GM12878 (cell line): ENCODE measurements around the gene SEC14L6. TPM values are rescaled to one million over a fixed set of nuclear protein-coding genes. Genes with fewer than 3 reads are reported as not detected.

Experiments
- ATAC-seq: fragments of 200-7000 bp; cut with Tn5 transposase; 3 replicates; pipeline ENCODE4 v1.9.1; 2020; ENCODE audit warnings: mild to moderate bottlenecking, moderate library complexity
- BruUV-seq: library from RNA; stranded (reverse); fragments of 400-500 nt; replicated peaks from 2 replicates; lab custom pipeline; 2021; lab: Mats Ljungman, UMichigan
- CTCF ChIA-PET: fragments of 300-600 bp; sonication (Branson Sonifier 250); formaldehyde crosslinking; extraction: SDS; loops from one replicate; lab custom pipeline; 2021; ENCODE audit warnings: inconsistent platforms; lab: Yijun Ruan, JAX
- POLR2A ChIA-PET: fragments of 350-600 bp; formaldehyde crosslinking; extraction: SDS; loops from one replicate; lab custom pipeline; 2021; ENCODE audit warnings: inconsistent platforms; lab: Charles Lee
- RAD21 ChIA-PET: fragments of 300-600 bp; sonication (Branson Sonifier 250); formaldehyde crosslinking; loops from one replicate; lab custom pipeline; 2023; ENCODE audit warnings: antibody characterized with exemption; ENCODE audit not compliant: unreplicated experiment; lab: Charles Lee
- SMC1A ChIA-PET: fragments of 300-600 bp; sonication (Branson Sonifier 250); formaldehyde crosslinking; loops from one replicate; lab custom pipeline; 2023; ENCODE audit not compliant: unreplicated experiment, uncharacterized antibody; lab: Charles Lee
- DNase-seq: peaks from one replicate; pipeline ENCODE4 v3.0.0-alpha.2; 2011; ENCODE audit warnings: low read depth, low spot score
- FAIRE-seq: peaks from 3 replicates; lab custom pipeline; 2011; peaks lifted over from hg19 to GRCh38; lab: Jason Lieb, UNC
- H2AFZ ChIP-seq: 2 replicates; pipeline ENCODE4 v1.6.0; 2011; ENCODE audit warnings: low read depth, low read length, control low read depth; ENCODE audit not compliant: control insufficient read depth
- H3K27ac ChIP-seq: 2 replicates; pipeline ENCODE4 v1.5.1; 2011; ENCODE audit warnings: control low read depth; ENCODE audit not compliant: control insufficient read depth, insufficient read depth
- H3K27me3 ChIP-seq, 2 experiments: replicated peaks in 1 of 2; 2 replicates each; pipeline versions ENCODE4 v1.6.0 to v1.6.1; 2011; ENCODE audit warnings: low read length in 1 of 2; ENCODE audit not compliant: control insufficient read depth in 2 of 2, insufficient read depth in 2 of 2
- H3K36me3 ChIP-seq, 2 experiments: 2 replicates each; pipeline ENCODE4 v1.5.1; 2011; ENCODE audit warnings: low read length in 1 of 2; ENCODE audit not compliant: control insufficient read depth in 2 of 2, insufficient read depth in 2 of 2
- H3K4me1 ChIP-seq: 2 replicates; pipeline ENCODE4 v1.6.1; 2011; ENCODE audit warnings: mild to moderate bottlenecking, low read length, moderate library complexity, mixed read lengths; ENCODE audit not compliant: control insufficient read depth, insufficient read depth
- H3K4me2 ChIP-seq: 2 replicates; pipeline ENCODE4 v1.6.0; 2011; ENCODE audit warnings: control low read depth; ENCODE audit not compliant: control insufficient read depth, insufficient read depth
- H3K4me3 ChIP-seq: fragments of 200-600 bp; sonication (generic); 2 replicates; pipeline ENCODE4 v1.5.1; 2016
- H3K79me2 ChIP-seq: 2 replicates; pipeline ENCODE4 v1.6.0; 2011; ENCODE audit warnings: low read length; ENCODE audit not compliant: control insufficient read depth, insufficient read depth
- H3K9ac ChIP-seq: 2 replicates; pipeline ENCODE4 v1.8.0; 2011; ENCODE audit warnings: low read length, control low read depth, mixed read lengths; ENCODE audit not compliant: control insufficient read depth, insufficient read depth
- H3K9me3 ChIP-seq: replicated peaks from 3 replicates; pipeline ENCODE4 v1.5.1; 2011; ENCODE audit warnings: mild to moderate bottlenecking, low read length; ENCODE audit not compliant: control insufficient read depth, insufficient read depth
- H4K20me1 ChIP-seq: 2 replicates; pipeline ENCODE4 v1.6.0; 2011; ENCODE audit not compliant: control insufficient read depth, insufficient read depth
- NFYB ChIP-seq: IDR thresholded peaks from 2 replicates; pipeline ENCODE4 v1.6.1; 2011; ENCODE audit warnings: low read depth, mild to moderate bottlenecking, low read length, improper control_type of control experiment, moderate library complexity; ENCODE audit not compliant: insufficient read depth
- POLR2AphosphoS5 ChIP-seq: IDR thresholded peaks from 2 replicates; pipeline ENCODE4 v1.6.1; 2011; ENCODE audit warnings: mild to moderate bottlenecking, low read length, inconsistent platforms
- SREBF1 ChIP-seq: IDR thresholded peaks from 2 replicates; pipeline ENCODE4 v1.6.1; 2012; ENCODE audit warnings: mild to moderate bottlenecking, low read length
- TCF3 ChIP-seq: IDR thresholded peaks from 2 replicates; pipeline ENCODE4 v1.6.1; 2012; ENCODE audit warnings: low read depth, mild to moderate bottlenecking, low read length, borderline replicate concordance; ENCODE audit not compliant: insufficient read depth
- USF2 ChIP-seq: IDR thresholded peaks from 2 replicates; pipeline ENCODE4 v1.6.1; 2011; ENCODE audit warnings: low read depth, low read length, improper control_type of control experiment, borderline replicate concordance
- WGBS: methylation state at CpG from one replicate; pipeline ENCODE4 v1.1.6; 2016; ENCODE audit warnings: low lambda C conversion rate; ENCODE audit not compliant: insufficient replicate concordance, insufficient coverage; ENCODE audit errors: missing lambda C conversion rate; 5-methylcytosine and 5-hydroxymethylcytosine counted together
- in situ Hi-C: fragments of 300-500 bp; cut with MboI; formaldehyde crosslinking; loops from 9 replicates; pipeline ENCODE4 v1.14.3; 2018; ENCODE audit warnings: mixed read lengths
- intact Hi-C: fragments of 100-400 bp; cut with micrococcal nuclease; formaldehyde crosslinking; loops from one replicate; pipeline ENCODE4 v1.14.2; 2022; ENCODE audit not compliant: unreplicated experiment
- polyA plus RNA-seq, 11 experiments: library from polyadenylated mRNA; depleted of rRNA in 4 of 11; unstranded in 6 of 11; stranded (reverse) in 5 of 11; fragments of >200 nt; fragmentation: Nextera tagmentation in 4 of 11; fragmentation: Illumina TruSeq in 1 of 11; extraction: Ambion mirVana in 4 of 11; extraction: Trizol in 1 of 11; gene quantifications; 1 replicate in 1 of 11; 2 replicates in 10 of 11; pipeline versions ENCODE4 v1.2.1 to v1.2.3, GENCODE V29; 2011 to 2016; ENCODE audit warnings: inconsistent platforms in 2 of 11, missing spikeins in 2 of 11, low read depth in 1 of 11
- total RNA-seq, 4 experiments: library from RNA; depleted of rRNA in 3 of 4; stranded (reverse); fragments of >200 nt in 3 of 4; fragmentation: Illumina TruSeq in 1 of 4; extraction: Trizol in 1 of 4; gene quantifications; 2 replicates each; pipeline versions ENCODE4 v1.2.1 to v1.2.3, GENCODE V29; 2013 to 2021

SEC14L6 gene
- total and polyA plus RNA-seq, 10 of the 15 experiments (the other 5 are each of a cell fraction or from before 2014, with no cell fraction given): not detected

GRCh38 chr22:30511911-30512310, 34.6 kb downstream of the SEC14L6 start:
- Histone ChIP-seq H3K4me2 (no peak overlapping the region), H3K36me3 (no peaks in the 10 kb centered on the region), H3K4me1 (no peaks in the 10 kb centered on the region), H3K9me3 (no peaks in the 10 kb centered on the region), H3K27ac (no peak overlapping the region), H2AFZ (no peak overlapping the region), H3K79me2 (no peaks in the 10 kb centered on the region), H4K20me1 (no peaks in the 10 kb centered on the region), H3K4me3 (no peak overlapping the region), H3K9ac (no peak overlapping the region), H3K27me3 (peaks cover 0 to 2% of the 10 kb centered on the region in 2 experiments; a peak in 1 of 4 replicates)
- FAIRE-seq: no peak
- SMC1A ChIA-PET: interaction anchor here (0.7 kb wide), 1 partner anchor 853 kb away, joined by 3 read pairs; no protein-coding TSS in a partner anchor
- 77% methylated on average over 7 of the region's 7 CpGs for WGBS
- no TSS peak for BruUV-seq
- no peak for ATAC-seq
- POLR2A ChIA-PET: no interaction called here
- in situ Hi-C loops: no loop called here
- no peak for DNase-seq
- CTCF ChIA-PET: no interaction called here
- RAD21 ChIA-PET: no interaction called here
- intact Hi-C loops: no loop called here
- peak; percentile 84 for TF ChIP-seq NFYB
- TF ChIP-seq SREBF1: no peak

GRCh38 chr22:30511109-30511508, 35.4 kb downstream of the SEC14L6 start:
- ChIA-PET CTCF (interaction anchor here (1.3 kb wide), 2 partner anchors 20 to 66 kb away, joined by 3 to 4 read pairs; no protein-coding TSS in a partner anchor), RAD21 (no interaction called here), SMC1A (interaction anchor here (0.7 kb wide), 1 partner anchor 852 kb away, joined by 3 read pairs; no protein-coding TSS in a partner anchor)
- no peak overlapping the region for H3K4me2 ChIP-seq
- no peak overlapping the region for H3K4me3 ChIP-seq
- ATAC-seq: no peak
- H3K27me3 ChIP-seq: peaks cover 0 to 2% of the 10 kb centered on the region in 2 experiments; a peak in 1 of 4 replicates
- WGBS: 66% methylated on average over 9 of the region's 9 CpGs
- H3K27ac ChIP-seq: no peak overlapping the region
- no peaks in the 10 kb centered on the region for H3K36me3 ChIP-seq
- H3K9me3 ChIP-seq: no peaks in the 10 kb centered on the region
- H3K9ac ChIP-seq: no peak overlapping the region
- no peak for FAIRE-seq
- no peaks in the 10 kb centered on the region for H4K20me1 ChIP-seq
- H3K79me2 ChIP-seq: no peaks in the 10 kb centered on the region
- TF ChIP-seq POLR2AphosphoS5: no peak
- no peak for TF ChIP-seq USF2
- TF ChIP-seq TCF3: no peak
- TF ChIP-seq, all 136 proteins: peak for 0
- in situ Hi-C loops (no loop called here), intact Hi-C loops (no loop called here)
- Histone ChIP-seq H2AFZ (no peak overlapping the region), H3K4me1 (no peaks in the 10 kb centered on the region)
- no TSS peak for BruUV-seq
- POLR2A ChIA-PET: interaction anchor here (0.7 kb wide), 1 partner anchor 424 kb away, joined by 3 read pairs; no protein-coding TSS in a partner anchor
- DNase-seq: no peak
